NCI-H524 treated with DMSO at 0.1 percent for 48 hours (cell line): ENCODE results near the gene MUC20.
"Not testable (repeated sequence)": the region's sequence is repeated elsewhere in the genome, so short reads cannot be mapped to it uniquely, and the experiment has no call there.

Source experiments
- DNase-seq: peaks from one replicate; lab custom pipeline; 2025; lab: John Stamatoyannopoulos, UW

The MUC20 gene

GRCh38 chr3:195720831-195721506 lies at the start of gene MUC20:
Gene MUC20, plus strand, starts transcription at chr3:195720978. Its CDS starts 30 bp downstream, at chr3:195721008.
- not testable (repeated sequence) for DNase-seq

- not testable (repeated sequence) for DNase-seq
Measured at GRCh38 chr3:195671283-195671682, 49.5 kb upstream of the MUC20 start.

- not testable (repeated sequence) for DNase-seq
Measured at GRCh38 chr3:195673711-195674110, 47.1 kb upstream of the MUC20 start.

GRCh38 chr3:195678391-195679015 lies 42.3 kb upstream of the MUC20 start:
- DNase-seq = not testable (repeated sequence)

DNA sequence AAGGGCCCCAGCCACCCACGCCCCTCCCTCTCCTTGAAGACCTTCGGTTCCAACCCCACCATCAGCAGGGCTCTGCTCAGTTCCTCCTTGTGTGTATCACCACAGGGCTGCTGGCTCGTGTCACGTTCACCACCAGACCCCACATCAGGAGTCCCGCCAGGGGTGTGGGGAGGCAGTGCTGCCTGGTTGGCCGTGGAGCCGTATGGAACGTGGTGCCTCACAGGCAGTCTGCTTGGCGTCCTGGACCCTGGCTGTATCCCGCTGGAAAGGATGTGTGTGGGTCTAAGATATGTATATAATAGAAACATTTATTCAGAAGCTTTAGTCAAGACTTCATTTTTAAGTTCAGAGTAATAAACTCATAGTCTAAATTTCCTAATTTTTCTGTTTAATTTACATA lies 40.1 kb upstream of the MUC20 start:
- not testable (repeated sequence) for DNase-seq

DNA sequence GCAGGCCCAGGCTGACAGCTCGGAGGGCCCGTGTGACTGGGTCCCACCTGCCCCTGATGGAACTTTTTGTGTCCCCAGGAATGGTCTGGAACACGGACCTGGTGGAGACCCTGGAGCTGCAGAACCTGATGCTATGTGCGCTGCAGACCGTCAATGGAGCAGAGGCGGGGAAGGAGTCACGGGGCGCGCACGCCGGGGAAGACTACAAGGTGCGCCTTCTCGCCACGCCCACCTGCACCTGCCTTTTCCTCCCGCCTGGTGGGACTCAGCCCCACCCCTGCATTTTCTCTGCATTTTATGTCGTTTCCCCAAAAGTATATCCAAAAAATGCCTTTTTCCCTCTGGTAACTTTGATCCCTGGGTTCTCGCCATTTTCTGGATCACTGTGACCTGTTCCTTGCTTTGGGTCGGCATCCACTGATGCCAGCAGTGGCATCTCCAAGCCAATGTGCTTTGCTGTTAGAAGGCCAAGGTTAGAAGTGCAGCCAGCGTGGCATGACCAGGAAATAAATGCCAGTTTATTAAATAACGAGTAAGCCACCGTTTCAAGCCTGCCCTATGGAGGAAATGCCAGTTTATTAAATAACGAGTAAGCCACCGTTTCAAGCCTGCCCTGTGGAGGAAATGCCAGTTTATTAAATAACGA lies 39.2 kb upstream of the MUC20 start:
- DNase-seq = not testable (repeated sequence)

GRCh38 chr3:195682104-195682742 lies 38.6 kb upstream of the MUC20 start:
- not testable (repeated sequence) for DNase-seq

- not testable (repeated sequence) for DNase-seq
Measured at GRCh38 chr3:195683722-195684526, 36.9 kb upstream of the MUC20 start.

DNA sequence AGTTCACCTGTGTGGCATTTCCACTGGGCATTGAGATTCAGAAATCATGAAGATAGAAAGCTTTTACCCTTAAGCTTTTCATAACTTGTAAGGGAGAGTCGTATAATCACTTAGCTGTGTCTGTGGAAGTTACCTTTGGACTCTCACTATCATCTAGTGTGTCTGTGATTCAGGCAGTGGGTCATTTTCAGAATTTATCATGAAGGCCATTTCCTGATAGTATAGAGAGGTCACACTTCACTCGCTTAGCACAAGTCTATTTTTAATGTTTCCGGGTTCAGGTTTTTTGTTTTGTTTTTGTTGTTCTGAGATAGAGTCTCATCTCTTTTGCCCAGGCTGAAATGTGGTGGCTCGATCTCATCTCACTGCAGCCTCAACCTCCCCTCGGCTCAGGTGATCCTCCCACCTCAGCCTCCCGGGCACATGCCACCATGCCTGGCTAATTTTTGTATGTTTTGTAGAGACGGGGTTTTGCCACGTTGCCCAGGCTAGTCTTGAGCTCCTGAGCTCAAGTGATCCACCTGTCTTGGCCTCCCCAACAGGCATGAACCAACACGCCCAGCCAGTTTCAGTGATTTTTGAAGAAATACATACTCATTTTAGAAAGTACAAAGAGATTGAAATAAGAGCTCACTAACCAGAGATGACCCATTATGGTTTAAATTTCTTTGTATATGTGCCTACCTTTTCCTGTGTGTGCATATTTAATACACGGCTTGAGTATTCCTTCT lies 36.1 kb upstream of the MUC20 start:
- DNase-seq = not testable (repeated sequence)

GRCh38 chr3:195686537-195687208 lies 34.1 kb upstream of the MUC20 start:
- DNase-seq = not testable (repeated sequence)

GRCh38 chr3:195687209-195687760 lies 33.5 kb upstream of the MUC20 start:
- not testable (repeated sequence) for DNase-seq

DNA sequence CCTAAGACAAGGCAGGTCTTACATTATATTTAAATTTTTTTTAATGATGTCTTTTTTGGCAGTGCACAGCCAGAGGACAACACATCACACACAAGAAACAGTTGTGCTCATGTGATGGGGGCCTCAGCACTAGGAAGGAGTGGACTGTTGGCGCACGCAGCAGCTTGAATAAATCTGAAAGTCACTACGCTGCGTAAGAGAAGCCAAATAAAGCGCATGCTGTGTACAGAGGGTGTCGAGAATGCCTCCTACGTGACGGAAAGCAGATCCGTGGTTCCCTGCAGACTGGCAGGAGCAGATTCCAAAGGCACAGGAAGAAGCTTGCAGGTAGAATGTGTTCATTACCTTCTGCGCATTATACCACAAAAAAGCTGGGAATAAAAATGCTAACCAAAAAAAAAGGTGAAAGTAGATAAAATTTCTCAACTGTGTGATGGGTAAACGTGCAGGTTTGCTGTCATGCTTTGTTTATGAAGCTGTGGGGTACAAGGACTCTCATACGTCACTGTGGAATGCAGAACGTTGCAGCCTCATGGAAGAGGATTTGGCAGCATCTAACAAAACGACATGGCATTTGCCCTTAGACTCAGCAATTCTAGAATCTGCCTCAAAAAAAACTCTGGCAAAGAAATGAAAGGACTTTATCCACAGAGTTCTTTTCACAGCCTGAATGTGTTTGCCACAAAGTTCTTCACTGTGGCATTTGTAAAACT lies 32.2 kb upstream of the MUC20 start:
- not testable (repeated sequence) for DNase-seq

DNA sequence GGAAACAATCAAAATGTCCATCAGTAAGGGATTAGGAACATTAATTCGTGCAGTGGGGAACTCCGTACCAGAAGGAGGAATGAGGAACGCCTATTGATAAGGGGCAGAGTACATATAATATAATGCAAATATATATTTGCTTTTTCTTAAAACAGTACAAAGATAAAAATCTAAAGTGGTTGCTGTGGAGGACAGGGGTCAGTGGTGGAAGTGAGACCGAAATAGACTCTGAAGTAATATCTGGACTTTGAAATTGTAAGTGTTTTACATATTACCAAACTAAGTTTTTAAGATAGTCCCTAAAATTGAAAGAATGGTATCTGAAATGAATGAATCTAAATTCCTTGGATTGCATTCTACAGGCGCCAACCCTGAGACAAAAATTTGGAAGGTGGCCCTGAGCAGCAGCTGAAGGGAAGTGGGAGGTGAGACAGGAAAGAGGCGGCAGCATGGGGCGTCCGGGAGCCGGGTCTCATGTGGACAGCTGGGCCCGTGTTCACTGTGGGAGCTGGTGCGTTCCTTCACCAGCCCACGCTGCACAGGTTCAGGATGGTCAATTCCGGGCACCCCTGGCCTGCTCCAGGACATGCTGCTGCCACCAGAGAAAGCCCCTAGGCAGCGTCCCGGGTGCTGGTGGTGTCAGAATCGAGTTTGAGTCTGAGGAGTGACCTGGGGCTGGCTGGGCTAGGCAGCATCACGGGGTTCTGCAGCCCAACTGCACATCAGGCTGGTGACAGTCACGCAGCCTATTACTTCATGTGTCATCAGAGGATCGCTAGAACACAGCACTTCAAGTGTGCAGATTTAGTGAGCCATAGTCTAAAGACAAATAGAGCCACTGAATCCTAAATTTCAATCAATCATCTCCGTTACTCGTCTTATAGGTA lies 31.4 kb upstream of the MUC20 start:
- not testable (repeated sequence) for DNase-seq

- no peak for DNase-seq
Measured at GRCh38 chr3:195690951-195691350, 29.8 kb upstream of the MUC20 start.

- not testable (repeated sequence) for DNase-seq
Measured at GRCh38 chr3:195691596-195692353, 29.0 kb upstream of the MUC20 start.

- no peak for DNase-seq
Measured at GRCh38 chr3:195692354-195692685, 28.5 kb upstream of the MUC20 start.

- DNase-seq = no peak
Measured at GRCh38 chr3:195692781-195693427, 27.9 kb upstream of the MUC20 start.
